B cell (primary cell): ENCODE measurements around the gene PAK6. TPM values are rescaled to one million over a fixed set of nuclear protein-coding genes. Genes with fewer than 3 reads are reported as not detected.

Source experiments
- ATAC-seq: fragments of 200-7000 bp; cut with Tn5 transposase; one replicate; pipeline ENCODE4 v1.10.0; 2021; ENCODE audit warnings: low read depth, mild to moderate bottlenecking, moderate number of reproducible peaks, moderate library complexity
- CTCF ChIA-PET: fragments of 350-600 bp; sonication (Branson Sonifier 250); formaldehyde crosslinking; loops from one replicate; lab custom pipeline; 2021; ENCODE audit warnings: antibody characterized with exemption, inconsistent platforms; lab: Charles Lee
- POLR2A ChIA-PET: fragments of 350-600 bp; sonication (Branson Sonifier 250); formaldehyde crosslinking; loops from one replicate; lab custom pipeline; 2021; ENCODE audit warnings: antibody characterized with exemption; lab: Charles Lee
- DNase-seq: peaks from one replicate; pipeline ENCODE4 v3.0.0; 2013
- H2AFZ ChIP-seq: 2 replicates; pipeline ENCODE4 v1.6.1; 2012; ENCODE audit warnings: mild to moderate bottlenecking, low read depth, low read length; ENCODE audit not compliant: insufficient read depth, poor library complexity, severe bottlenecking
- H3K27ac ChIP-seq, 2 donors: 1 replicate in 1 of 2; 2 replicates in 1 of 2; pipeline ENCODE4 v1.5.1; 2012 to 2013; ENCODE audit warnings: low read length in 2 of 2, mild to moderate bottlenecking in 2 of 2, moderate library complexity in 1 of 2
- H3K27me3 ChIP-seq, 4 experiments: fragments of 200-600 bp in 1 of 4; sonication (generic) in 1 of 4; replicated peaks in 1 of 4; 1 replicate in 2 of 4; 2 replicates in 2 of 4; pipeline versions ENCODE4 v1.6.1 to v1.7.0; 2013 to 2016; ENCODE audit warnings: low read length in 3 of 4, mild to moderate bottlenecking in 2 of 4, mixed read lengths in 1 of 4, moderate library complexity in 1 of 4; ENCODE audit not compliant: insufficient read depth in 4 of 4, control insufficient read depth in 3 of 4; ENCODE audit errors: control extremely low read depth in 1 of 4
- H3K36me3 ChIP-seq, 2 experiments: replicated peaks in 1 of 2; 1 replicate in 1 of 2; 2 replicates in 1 of 2; pipeline versions ENCODE4 v1.6.1 to v1.7.1; 2013; ENCODE audit warnings: low read length in 1 of 2; ENCODE audit not compliant: insufficient read depth in 2 of 2, control insufficient read depth in 1 of 2; ENCODE audit errors: control extremely low read depth in 1 of 2, extremely low read depth in 1 of 2
- H3K4me1 ChIP-seq, 2 donors: fragments of 200-600 bp in 1 of 2; sonication (generic) in 1 of 2; 1 replicate in 1 of 2; 2 replicates in 1 of 2; pipeline versions ENCODE4 v1.5.1 to v1.6.1; 2013 to 2017; ENCODE audit warnings: low read length in 2 of 2; ENCODE audit not compliant: control insufficient read depth in 2 of 2, insufficient read depth in 2 of 2
- H3K4me2 ChIP-seq: replicated peaks from 2 replicates; pipeline ENCODE3; 2012; ENCODE audit warnings: mild to moderate bottlenecking, low read depth, low read length; ENCODE audit not compliant: poor library complexity, severe bottlenecking
- H3K4me3 ChIP-seq, 5 experiments: fragments of 200-600 bp in 1 of 5; sonication (generic) in 1 of 5; 1 replicate in 3 of 5; 2 replicates in 2 of 5; pipeline versions ENCODE4 v1.5.1 to v1.7.0; 2011 to 2016; ENCODE audit warnings: low read length in 4 of 5, mild to moderate bottlenecking in 4 of 5, low read depth in 2 of 5, control low read depth in 1 of 5, moderate library complexity in 1 of 5; ENCODE audit not compliant: insufficient read depth in 1 of 5; ENCODE audit errors: control extremely low read depth in 1 of 5, extremely low read depth in 1 of 5
- H3K79me2 ChIP-seq: fragments of 200-600 bp; sonication (generic); one replicate; pipeline ENCODE4 v1.6.0; 2016; ENCODE audit warnings: low read length; ENCODE audit not compliant: control insufficient read depth, insufficient read depth
- H3K9ac ChIP-seq: fragments of 200-600 bp; sonication (generic); 2 replicates; pipeline ENCODE4 v1.6.1; 2017; ENCODE audit warnings: mild to moderate bottlenecking, low read length, moderate library complexity
- H3K9me3 ChIP-seq, 3 donors: one replicate each; pipeline versions ENCODE4 v1.6.1 to v1.7.1; 2013; ENCODE audit warnings: low read length in 2 of 3; ENCODE audit not compliant: control insufficient read depth in 2 of 3, insufficient read depth in 1 of 3; ENCODE audit errors: control extremely low read depth in 1 of 3
- H4K20me1 ChIP-seq: 2 replicates; pipeline ENCODE4 v1.6.0; 2012; ENCODE audit warnings: mild to moderate bottlenecking, low read length; ENCODE audit not compliant: insufficient read depth, control insufficient read depth, poor library complexity, severe bottlenecking
- H3K27ac Mint-ChIP-seq: one replicate; pipeline ENCODE4 v1.8.0; 2021; ENCODE audit warnings: mixed read lengths
- H3K27me3 Mint-ChIP-seq: one replicate; pipeline ENCODE4 v1.8.0; 2021; ENCODE audit warnings: mixed read lengths
- H3K4me1 Mint-ChIP-seq: one replicate; pipeline ENCODE4 v1.8.0; 2021; ENCODE audit warnings: mixed read lengths
- H3K4me3 Mint-ChIP-seq: one replicate; pipeline ENCODE4 v1.8.0; 2021; ENCODE audit warnings: mixed read lengths
- H3K9me3 Mint-ChIP-seq: one replicate; pipeline ENCODE4 v1.8.0; 2022; ENCODE audit warnings: mixed read lengths; ENCODE audit not compliant: insufficient read depth
- EZH2 ChIP-seq: IDR thresholded peaks from 2 replicates; pipeline ENCODE4 v1.6.1; 2012; ENCODE audit warnings: borderline replicate concordance, low read depth, mild to moderate bottlenecking, moderate library complexity, low read length; ENCODE audit not compliant: insufficient read depth, poor library complexity, severe bottlenecking
- WGBS: methylation state at CpG from one replicate; pipeline ENCODE4 v1.1.5; 2013; ENCODE audit warnings: missing lambda C conversion rate; ENCODE audit not compliant: insufficient coverage; 5-methylcytosine and 5-hydroxymethylcytosine counted together
- intact Hi-C: fragments of 100-400 bp; cut with micrococcal nuclease; formaldehyde crosslinking; loops from one replicate; pipeline ENCODE4 v1.10.0; 2022
- polyA plus RNA-seq: library from polyadenylated mRNA; depleted of rRNA; stranded (reverse); fragments of >200 nt; gene quantifications from 2 replicates; pipeline ENCODE4 v1.2.3, GENCODE V29; 2012
- total RNA-seq, 2 donors: library from RNA; stranded (reverse); fragments of 120-200 nt in 1 of 2; gene quantifications; 1 replicate in 1 of 2; 2 replicates in 1 of 2; pipeline versions ENCODE4 v1.2.3 to v1.2.4, GENCODE V29; 2013 to 2022
- TF ChIP-seq, protein P1 (sequence below): fragments of 200-600 bp; IDR thresholded peaks from one replicate; pipeline ENCODE4 v1.8.0; 2022; ENCODE audit warnings: antibody characterized with exemption, mild to moderate bottlenecking

The PAK6 gene
- total and polyA plus RNA-seq, 2 donors (not counting 1 experiment from before 2014, with no cell fraction given): 0.45 to 1.2 TPM

DNA sequence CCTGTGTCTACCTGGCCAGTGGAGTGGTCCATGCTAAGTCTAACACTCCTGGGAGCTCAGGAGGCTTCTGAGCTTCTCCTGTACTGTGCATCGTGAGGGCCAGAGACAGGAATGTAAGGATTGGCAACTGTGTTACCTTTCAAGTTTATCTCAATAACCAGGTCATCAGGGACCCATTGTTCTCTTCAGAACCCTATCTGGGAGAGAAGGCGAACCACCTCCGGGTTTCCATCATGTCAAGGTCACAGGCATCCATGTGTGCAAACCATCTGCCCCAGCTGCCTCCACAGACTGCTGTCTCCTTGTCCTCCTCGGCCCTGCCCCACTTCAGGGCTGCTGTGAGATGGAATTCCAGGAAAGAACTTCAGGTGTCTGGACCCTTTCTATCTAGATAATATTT is 38.1 kb downstream of the PAK6 start:
- Histone ChIP-seq H4K20me1 (no peaks in the 10 kb centered on the region), H3K9me3 (peaks cover 0 to 9% (median 0%) of the 10 kb centered on the region in 3 donors), H3K27me3 (peaks cover 0 to 48% (median 23%) of the 10 kb centered on the region in 4 experiments), H3K9ac (no peak overlapping the region), H3K4me1 (peaks cover 11 to 25% of the 10 kb centered on the region in 2 donors), H3K4me3 (no peak overlapping the region), H3K36me3 (no peaks in the 10 kb centered on the region), H3K79me2 (no peaks in the 10 kb centered on the region), H3K4me2 (peak overlapping the region; percentile 23), H3K27ac (no peak overlapping the region), H2AFZ (no peak overlapping the region)
- TF ChIP-seq EZH2: no peak
- TF ChIP-seq, protein P1, sequence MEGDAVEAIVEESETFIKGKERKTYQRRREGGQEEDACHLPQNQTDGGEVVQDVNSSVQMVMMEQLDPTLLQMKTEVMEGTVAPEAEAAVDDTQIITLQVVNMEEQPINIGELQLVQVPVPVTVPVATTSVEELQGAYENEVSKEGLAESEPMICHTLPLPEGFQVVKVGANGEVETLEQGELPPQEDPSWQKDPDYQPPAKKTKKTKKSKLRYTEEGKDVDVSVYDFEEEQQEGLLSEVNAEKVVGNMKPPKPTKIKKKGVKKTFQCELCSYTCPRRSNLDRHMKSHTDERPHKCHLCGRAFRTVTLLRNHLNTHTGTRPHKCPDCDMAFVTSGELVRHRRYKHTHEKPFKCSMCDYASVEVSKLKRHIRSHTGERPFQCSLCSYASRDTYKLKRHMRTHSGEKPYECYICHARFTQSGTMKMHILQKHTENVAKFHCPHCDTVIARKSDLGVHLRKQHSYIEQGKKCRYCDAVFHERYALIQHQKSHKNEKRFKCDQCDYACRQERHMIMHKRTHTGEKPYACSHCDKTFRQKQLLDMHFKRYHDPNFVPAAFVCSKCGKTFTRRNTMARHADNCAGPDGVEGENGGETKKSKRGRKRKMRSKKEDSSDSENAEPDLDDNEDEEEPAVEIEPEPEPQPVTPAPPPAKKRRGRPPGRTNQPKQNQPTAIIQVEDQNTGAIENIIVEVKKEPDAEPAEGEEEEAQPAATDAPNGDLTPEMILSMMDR: no peak
- ATAC-seq (no peak), DNase-seq (peak; percentile 25)
- 82% methylated on average over 3 of the region's 4 CpGs for WGBS
- Mint-ChIP-seq H3K27me3 (peaks cover 24% of the 10 kb centered on the region), H3K9me3 (no peaks in the 10 kb centered on the region), H3K4me1 (peaks cover 25% of the 10 kb centered on the region), H3K4me3 (no peak overlapping the region), H3K27ac (no peak overlapping the region)
- intact Hi-C loops: loop anchor here (5.0 kb wide), 1 partner anchor 115 kb away; the partner anchor contains the start of gene BUB1B
- CTCF ChIA-PET: interaction anchor here (1.2 to 12.3 kb wide), 11 partner anchors 8 to 239 kb away, joined by 3 to 382 read pairs (median 31); partner anchors contain the start of genes CCDC9B, PLCB2 and SRP14
- POLR2A ChIA-PET: interaction anchor here (1.1 kb wide), 1 partner anchor 60 kb away, joined by 4 read pairs; no protein-coding TSS in a partner anchor

GRCh38 chr15:40277471-40277870 is 38.6 kb downstream of the PAK6 start:
- TF ChIP-seq, protein P1: no peak
- no peak for TF ChIP-seq EZH2
- Mint-ChIP-seq H3K4me3 (no peak overlapping the region), H3K9me3 (no peaks in the 10 kb centered on the region), H3K27ac (peak overlapping the region; percentile 16), H3K27me3 (peaks cover 24% of the 10 kb centered on the region), H3K4me1 (peaks cover 25% of the 10 kb centered on the region)
- Histone ChIP-seq H3K4me3 (no peak overlapping the region), H4K20me1 (no peaks in the 10 kb centered on the region), H3K9ac (no peak overlapping the region), H3K27me3 (peaks cover 0 to 48% (median 23%) of the 10 kb centered on the region in 4 experiments), H3K27ac (no peak overlapping the region), H3K79me2 (no peaks in the 10 kb centered on the region), H3K4me1 (peaks cover 11 to 25% of the 10 kb centered on the region in 2 donors), H3K9me3 (peaks cover 0 to 9% (median 0%) of the 10 kb centered on the region in 3 donors), H2AFZ (no peak overlapping the region), H3K36me3 (no peaks in the 10 kb centered on the region), H3K4me2 (peak overlapping the region; percentile 23)
- no peak for ATAC-seq
- CTCF ChIA-PET: interaction anchor here (0.6 to 12.3 kb wide), 16 partner anchors 8 to 240 kb away, joined by 3 to 382 read pairs (median 26); partner anchors contain the start of genes CCDC9B, PLCB2 and SRP14
- DNase-seq: peak; percentile 47
- intact Hi-C loops: loop anchor here (5.0 kb wide), 1 partner anchor 115 kb away; the partner anchor contains the start of gene BUB1B
- POLR2A ChIA-PET: interaction anchor here (1.4 kb wide), 1 partner anchor 60 kb away, joined by 4 read pairs; no protein-coding TSS in a partner anchor
- 0% methylated on average over 4 of the region's 16 CpGs for WGBS
